HG02938 (cell line): ENCODE data around the gene KERA.
"Not testable (repeated sequence)": the region's sequence is repeated elsewhere in the genome, so short reads cannot be mapped to it uniquely, and the experiment has no call there.

Source experiments
- ATAC-seq: cut with Tn5 transposase; IDR thresholded peaks from one replicate; pipeline ENCODE4 v1.9.1; 2021; ENCODE audit warnings: mild to moderate bottlenecking, moderate library complexity; ENCODE audit not compliant: unreplicated experiment

Gene KERA, protein sequence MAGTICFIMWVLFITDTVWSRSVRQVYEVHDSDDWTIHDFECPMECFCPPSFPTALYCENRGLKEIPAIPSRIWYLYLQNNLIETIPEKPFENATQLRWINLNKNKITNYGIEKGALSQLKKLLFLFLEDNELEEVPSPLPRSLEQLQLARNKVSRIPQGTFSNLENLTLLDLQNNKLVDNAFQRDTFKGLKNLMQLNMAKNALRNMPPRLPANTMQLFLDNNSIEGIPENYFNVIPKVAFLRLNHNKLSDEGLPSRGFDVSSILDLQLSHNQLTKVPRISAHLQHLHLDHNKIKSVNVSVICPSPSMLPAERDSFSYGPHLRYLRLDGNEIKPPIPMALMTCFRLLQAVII

DNA sequence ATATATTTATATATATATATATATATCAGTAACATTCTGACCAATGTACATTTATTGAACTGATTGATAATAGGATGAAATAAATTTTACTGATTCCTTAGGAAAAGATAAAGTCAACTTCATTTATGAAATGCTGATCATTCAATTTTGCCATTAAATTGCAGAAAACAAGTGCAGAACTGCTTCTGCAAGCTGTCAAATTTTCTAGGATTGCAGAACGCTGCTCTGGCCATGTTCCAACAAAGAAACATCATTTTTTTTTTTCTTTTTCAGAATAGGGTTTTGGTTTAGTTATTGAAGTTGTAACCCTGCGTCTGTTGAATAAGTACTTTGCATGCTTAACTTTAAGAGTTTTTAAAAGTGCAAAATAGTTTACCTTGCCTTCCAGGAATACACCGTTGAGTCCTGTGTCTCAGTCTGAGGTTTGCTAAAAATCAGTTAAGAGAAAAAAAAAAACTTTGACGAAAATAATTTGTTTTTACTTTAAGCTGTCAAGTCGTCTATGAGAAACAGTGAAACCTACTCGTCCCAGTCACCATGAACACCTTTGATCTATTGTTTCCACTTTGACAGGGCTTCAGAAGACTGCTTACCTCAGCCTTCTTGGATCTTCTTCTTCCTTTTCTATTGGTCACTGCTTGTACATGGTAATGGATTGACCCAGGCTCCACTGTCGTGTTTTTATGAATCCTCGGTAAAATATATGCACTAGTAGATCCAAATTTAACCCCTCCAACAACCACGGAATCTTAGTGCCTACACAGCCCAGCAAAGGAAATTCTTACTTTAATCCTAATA is at the start of gene KERA:
TSS of gene KERA (minus strand) at position 657 of the 798 bp plus-strand sequence. CDS start 1,743 bp downstream, outside the sequence.
- no peak for ATAC-seq

DNA sequence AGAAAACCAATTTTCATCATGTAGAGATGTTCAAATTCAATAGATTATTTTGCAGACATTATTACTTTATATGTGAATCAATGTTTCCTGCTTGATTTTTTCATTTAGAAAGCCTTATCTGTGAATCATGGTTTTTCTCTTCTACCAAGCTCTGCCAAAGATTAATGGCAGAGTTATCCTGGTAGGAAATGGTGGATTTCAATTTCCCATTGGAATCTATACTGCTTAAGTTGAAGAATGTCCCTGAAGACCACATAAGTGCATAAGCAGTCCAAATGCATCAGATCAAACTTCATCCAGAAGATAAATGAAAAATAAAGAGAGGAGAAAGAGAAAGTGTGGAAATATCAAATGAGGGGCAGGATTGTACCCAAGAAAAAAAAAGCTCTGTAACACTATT is 48.5 kb upstream of the KERA start:
- no peak for ATAC-seq

DNA sequence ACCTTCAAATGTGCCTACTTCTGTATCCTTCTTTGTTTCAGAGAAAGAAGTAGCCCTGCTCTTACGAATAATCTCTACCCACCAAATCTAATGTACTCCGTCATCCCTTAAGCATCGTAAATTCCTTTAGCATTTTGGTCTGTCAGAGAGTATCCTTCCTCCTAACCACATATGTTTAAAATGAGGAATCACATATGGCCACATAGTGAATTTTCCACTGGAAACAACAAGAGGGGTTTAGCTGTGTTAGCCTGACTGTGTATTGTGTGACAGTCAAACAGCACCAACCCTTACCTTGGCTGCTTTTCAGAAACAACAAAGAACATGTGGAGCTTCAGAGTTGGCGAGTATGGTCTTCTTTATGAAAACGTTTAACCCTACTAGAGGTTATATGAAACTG is 48.0 kb upstream of the KERA start:
- ATAC-seq = no peak

DNA sequence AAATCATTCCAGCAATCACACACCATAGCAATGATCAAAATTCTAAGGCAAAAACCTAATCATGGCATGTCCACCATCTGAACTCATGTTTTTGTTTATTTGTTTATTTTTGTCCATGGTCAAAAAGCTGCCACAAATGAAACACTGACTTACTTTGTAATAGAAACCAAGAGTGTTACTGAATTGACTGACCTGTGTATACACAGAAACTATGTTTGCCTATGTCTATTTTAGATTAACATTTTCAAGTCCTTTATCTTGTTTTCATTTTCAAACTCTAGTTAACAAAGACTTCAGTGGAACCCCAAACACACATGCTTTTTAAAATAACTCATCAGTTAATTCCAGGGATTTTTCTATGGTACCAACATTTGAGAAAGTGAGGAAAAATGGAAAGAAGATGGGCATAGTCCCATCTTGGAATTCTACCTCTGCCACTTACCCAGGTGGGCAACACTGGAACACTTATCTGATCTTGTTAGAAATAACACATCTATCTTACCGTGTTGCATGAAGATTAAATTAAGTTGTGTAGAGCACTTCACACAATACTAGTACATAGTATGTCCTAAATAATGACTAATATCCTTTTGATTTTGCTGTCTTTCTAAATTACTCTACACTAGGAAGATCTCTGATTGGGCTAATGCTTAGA is 47.1 kb upstream of the KERA start:
- ATAC-seq = peak; percentile 65

DNA sequence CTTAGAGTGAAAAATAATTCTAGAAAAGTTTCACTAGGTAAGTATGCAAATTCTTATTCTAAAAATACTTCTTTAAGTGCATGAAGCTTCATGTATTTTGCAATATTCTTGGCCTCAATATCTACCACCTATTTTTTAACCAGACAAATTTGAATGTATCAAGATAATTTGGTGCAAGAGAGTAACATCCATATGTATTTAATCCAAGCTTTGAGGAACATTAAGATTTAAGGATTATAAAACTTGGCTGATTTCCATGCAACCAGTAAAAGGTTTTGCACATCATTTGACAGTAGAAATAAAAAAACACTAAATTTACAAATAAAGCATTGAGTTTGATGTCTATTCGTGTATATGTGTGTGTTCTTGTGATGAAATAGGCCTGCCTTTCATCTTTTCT is 45.8 kb upstream of the KERA start:
- ATAC-seq = no peak

DNA sequence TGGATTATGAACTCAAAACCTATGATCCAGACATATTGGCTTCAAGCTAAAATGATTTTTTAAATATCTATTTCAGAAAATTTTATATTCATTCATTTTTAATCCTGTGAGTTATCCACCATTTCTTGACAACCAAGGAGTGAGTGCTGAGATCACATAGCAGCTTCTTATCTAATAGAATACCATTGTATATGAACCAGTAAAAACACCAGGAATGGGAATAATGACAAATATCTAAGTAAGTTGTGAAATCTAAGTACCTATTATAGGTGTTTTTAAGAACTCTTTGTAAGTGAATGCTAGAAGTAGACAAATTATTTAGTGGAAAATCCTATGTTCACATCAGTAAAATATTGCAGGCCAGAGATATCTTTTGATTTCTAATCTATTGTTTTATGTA is 45.3 kb upstream of the KERA start:
- ATAC-seq = no peak

DNA sequence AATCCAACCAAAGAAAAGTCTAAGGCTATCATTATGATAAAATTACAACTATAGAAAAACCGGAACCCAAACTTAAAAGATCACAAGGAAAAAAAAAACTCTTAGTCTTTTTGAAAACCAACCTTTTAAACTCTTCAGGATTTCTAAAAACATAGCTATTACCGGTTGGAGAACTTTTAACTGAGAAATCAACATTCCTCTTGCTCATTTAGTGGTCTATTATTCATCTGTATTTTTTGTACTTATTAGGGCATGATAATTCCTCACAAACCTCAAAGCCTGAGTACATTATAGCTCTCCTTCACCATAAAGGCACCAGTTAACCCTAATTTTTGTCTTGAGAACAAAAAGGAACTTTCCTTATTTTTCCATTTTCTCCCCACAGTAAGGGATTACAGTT is 43.1 kb upstream of the KERA start:
- no peak for ATAC-seq

DNA sequence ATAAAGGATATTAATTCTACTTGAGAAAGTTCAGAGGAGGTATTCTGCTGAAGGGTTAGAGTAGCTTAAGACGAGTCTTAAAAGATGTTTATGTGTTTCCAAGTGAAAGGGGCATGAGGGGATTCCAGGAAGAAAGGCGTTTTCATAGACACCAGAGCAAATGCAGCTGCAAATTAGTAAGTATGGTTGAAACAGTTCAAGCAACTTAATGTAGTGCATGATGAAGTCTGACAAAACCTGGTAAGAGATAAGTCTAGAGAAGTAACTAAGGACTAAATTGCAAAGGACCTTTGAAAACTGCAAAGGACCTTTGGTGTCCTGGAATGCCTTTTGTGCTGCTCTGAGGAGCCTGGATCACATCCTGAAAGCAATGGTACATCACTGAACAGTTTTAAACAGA is 42.0 kb upstream of the KERA start:
- ATAC-seq = no peak

DNA sequence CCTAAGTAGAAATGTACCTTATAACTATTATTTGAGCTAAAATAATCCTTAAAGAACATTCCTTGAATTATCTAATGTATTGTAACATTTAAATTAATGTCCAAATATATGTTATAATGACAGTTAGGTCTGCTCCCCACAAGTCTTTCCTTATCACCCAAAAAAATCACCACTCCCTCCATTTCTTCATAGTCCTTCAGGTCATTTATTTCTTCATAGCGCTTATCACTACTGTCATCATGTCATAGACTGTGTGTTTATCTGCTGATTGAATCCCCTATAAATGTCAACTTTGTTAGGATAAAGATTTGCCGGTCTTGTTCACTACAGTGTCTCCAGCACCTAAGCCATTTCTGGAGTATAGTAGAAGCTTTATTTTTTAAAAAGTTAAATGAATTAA is 41.5 kb upstream of the KERA start:
- ATAC-seq = no peak

DNA sequence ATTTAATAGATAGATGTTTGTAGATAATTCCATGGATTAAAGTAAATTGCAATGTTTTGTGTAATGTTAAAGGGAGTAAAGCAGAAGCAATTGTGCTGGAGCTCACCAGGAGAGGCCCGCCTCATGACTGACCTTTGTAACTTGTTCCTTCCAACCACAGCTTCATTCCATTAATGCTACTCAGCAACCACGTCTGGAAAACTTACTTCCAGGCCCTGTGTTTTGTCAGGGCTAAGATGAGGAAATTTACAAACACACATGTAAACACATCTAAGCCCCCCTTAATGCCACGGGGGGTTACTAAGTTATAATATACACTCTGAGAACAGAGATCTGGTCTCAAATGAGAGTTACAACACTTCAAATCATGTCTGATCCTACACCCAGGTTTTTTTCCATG is 41.1 kb upstream of the KERA start:
- no peak for ATAC-seq

DNA sequence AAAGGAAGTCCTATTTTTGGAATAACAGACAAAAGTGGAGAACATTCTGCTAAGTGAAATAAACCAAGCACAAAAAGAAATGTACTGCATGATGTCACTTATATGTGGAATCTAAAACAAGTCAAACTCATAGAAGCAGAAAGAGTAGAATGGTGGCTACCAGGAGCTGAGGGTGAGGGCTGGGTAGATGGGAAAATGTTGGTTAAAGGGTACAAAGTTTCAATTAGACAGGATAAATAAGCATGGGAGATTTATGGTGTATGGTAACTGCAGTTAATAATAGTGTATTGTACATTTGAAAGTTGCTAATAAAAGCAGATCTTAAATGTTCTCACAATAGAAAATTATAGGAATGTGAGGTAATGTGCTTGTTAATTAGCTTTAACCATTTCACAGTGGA is 40.6 kb upstream of the KERA start:
- ATAC-seq = no peak

DNA sequence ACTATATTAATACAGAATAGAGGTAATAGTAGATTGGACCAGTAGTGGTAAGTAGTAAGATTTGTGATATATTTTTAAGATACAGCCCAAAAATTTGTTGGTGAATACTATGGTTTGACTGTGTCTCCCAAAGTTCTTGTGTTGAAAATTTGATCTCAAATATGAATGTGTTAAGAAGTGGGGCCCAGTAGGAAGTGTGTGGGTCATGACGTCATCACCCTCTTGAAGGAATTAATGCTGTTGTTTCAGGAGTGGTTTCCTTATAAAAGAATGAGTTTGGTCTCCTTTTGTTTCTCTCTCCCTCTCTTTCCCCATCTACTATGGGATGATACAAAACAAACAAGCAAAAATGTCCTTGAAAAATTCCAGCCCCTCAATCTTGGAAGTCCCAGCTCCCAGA is 37.1 kb upstream of the KERA start:
- no peak for ATAC-seq

DNA sequence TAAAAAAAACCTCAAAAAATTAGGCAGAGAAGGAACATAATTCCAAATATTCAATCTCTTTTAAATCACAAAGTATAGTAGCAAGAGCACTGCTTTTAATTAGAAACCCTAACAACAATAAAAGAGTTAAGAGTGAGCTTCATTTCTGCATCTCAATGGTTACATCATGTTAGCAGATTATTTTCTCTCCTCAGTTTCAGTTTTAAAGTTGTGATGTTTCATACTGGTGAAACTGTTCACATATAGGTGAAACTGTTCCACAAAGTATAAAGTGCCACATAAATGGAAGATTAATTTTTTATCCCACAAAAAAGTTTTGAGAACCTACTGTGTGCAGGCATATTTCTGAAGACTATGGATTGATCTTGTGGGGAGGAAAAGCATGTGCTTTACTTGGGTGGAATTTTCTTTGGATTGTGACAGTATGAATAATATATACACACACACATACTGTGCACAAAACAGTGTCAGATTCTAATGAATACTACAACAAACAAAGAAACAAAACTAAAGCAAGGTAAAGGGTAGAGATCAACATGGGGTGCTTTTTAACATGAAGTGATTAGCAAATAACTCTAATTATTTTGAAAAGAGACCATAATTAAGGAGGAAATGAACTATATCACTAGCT is 36.3 kb upstream of the KERA start:
- ATAC-seq = no peak

DNA sequence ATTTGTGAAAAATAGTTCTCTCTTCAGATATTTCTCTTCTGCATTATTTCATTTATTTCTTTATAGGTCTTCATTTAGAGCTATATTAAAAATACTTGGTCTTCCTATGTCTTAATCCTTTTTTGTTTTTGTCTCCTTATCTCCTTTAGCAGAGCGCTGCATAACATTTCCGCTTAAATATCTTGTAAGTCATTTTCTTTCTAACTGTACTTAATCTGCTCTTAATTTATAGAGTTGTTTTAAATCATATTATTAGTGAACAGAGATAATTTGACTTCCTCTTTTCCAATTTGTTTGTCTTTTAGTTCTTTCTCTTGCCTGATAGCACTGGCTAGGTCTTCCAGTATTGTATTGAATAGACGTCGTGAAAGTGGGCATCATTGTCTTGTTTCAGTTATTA is 35.5 kb upstream of the KERA start:
- ATAC-seq = no peak

DNA sequence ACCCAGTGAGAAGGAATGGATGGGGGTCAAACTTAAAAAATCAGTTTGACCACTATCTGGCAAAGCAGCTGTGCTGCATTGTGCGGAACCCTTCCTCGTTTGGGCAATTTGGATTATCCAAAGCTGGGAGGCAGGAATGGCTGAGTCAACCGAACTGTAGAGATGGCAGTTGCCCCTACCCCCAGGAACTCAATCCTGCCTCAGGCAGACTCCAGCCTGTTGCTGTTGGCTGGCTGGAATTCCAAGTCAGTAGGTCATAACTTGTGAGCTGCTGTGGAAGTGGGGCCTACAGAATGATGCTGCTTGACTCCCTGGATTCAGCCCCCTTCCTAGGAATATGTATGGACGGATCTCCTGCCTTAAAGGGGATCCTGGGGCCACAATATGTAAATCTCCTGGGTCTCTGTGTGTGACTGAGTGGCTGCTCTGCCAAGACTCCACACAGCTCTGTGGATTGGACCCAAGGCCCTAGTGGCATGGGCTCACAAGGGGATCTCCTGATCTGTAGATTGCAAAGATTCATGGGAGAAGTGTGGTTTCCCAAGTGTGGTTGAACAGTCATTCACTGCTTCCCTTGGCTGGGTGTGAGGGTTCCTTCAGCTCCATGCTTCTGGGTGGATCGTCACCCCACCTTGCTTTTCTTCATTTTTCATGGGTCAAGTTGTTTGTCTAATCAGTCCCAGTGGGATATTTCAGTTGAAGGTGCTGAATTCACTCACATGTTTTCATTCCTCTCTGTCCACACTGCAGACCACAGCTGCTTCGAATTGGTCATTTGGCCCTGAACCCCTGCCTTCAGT is 34.3 kb upstream of the KERA start:
- no peak for ATAC-seq

DNA sequence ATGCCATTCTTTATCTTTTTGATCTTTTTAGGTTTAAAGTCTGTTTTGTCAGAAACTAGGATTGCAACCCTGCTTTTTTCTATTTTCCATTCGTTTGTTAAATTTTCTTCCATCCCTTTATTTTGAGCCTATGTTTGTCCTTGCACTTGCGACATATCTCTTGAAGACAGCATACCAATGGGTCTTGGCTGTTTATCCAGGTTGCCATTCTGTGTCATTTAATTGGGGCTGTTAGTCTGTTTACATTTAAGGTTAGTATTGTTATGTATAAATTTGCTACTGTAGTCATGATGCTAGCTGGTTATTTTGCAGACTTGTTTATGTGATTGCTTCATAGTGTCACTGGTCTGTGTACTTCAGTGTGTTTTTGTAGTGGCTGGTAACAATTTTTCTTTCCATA is 32.1 kb upstream of the KERA start:
- not testable (repeated sequence) for ATAC-seq

DNA sequence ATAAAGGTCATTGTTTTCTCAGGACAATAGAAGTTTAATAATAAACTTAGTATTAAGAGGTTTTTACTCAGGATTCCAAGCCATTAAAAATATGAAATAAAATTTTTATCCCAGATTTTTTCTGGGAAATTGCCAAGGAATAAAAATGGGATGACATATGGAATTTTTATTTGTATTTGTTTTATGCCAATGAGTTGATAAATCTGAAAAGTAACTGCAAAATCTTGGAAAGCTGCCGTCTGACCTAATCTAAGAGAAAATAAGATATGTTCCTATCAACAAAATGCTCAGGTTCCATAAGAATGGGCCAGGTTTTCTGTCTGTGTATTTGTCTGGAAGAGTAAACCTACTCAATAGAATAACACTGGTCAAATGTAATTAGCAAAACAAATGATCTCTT is 22.2 kb upstream of the KERA start:
- ATAC-seq = no peak

DNA sequence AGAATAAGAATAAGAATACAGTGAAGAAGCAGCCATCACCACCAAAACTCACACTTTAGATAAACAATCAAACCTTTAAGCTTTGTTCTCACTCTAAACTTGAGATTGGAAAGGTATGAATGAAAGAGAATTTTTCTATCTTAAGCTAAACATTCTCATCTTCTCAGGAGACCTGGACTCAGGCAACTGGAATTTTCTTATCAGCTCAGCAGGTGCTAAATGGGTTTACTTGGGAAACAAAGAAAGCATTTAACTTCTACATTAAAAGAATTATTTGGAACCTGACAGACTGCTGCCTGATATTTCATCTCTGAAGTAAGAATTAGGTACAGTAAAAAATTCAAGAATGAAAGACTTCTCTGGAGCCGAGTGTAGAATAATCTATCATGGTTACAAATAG is 20.7 kb upstream of the KERA start:
- no peak for ATAC-seq

DNA sequence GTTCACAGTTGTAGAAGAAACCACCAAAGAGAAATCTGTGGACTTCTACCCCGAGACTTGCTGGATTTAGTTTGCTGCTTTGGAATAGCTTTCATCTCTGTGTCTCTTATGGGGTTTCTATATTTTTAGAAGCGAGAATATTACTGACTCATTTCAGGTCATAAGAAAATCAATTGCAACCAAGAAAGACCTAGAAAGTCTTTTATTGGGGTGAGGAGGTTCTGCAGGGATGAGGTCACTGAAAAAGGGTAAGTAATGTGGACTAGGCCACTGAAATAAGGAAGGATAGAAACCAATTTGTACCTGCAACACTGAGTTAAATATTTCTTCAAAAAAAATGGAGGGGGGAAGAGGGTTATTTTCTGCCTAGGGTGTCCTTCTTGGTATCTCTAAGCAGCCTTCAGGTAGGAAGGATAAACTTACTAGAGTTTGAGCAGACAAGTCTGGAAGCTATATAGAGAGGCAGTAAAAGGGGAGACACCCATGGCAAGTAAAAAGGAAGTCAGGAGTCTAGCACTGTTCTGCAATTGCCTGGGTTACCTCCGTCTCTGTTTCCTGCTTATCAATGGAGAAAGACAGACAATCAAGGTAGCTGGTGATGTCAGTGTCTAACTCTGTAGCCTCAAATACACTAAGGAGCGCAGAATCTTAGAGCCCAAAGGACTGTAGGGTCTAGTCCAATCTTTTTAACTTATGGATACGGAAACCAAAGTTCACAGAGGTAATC is 19.6 kb upstream of the KERA start:
- no peak for ATAC-seq

DNA sequence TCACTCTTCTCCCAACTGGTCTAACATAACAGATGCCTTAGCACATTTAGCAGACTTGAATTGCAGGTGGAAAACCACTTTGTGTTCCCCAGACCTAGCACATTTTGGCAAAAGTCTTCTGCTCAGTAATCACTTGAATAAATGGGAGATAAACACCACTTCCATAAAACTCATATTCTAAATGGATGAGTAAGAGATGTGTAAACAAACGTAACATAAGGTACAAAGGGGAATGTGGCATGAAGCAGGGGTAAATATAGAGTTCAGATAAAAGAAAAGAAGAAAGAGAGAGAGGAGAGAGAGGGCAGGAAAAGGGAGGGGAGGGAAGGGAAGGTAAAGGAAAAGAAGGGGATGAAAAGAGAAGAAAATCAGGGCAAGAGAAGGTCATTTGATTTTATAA is 17.0 kb upstream of the KERA start:
- no peak for ATAC-seq
